ENCODE results near the gene LMBR1L. TPM values are rescaled to one million over a fixed set of nuclear protein-coding genes. Genes with fewer than 3 reads are reported as not detected.

The LMBR1L gene
- total RNA-seq, 2 experiments from 2014 or later: 35.8 to 37.8 TPM

DNA sequence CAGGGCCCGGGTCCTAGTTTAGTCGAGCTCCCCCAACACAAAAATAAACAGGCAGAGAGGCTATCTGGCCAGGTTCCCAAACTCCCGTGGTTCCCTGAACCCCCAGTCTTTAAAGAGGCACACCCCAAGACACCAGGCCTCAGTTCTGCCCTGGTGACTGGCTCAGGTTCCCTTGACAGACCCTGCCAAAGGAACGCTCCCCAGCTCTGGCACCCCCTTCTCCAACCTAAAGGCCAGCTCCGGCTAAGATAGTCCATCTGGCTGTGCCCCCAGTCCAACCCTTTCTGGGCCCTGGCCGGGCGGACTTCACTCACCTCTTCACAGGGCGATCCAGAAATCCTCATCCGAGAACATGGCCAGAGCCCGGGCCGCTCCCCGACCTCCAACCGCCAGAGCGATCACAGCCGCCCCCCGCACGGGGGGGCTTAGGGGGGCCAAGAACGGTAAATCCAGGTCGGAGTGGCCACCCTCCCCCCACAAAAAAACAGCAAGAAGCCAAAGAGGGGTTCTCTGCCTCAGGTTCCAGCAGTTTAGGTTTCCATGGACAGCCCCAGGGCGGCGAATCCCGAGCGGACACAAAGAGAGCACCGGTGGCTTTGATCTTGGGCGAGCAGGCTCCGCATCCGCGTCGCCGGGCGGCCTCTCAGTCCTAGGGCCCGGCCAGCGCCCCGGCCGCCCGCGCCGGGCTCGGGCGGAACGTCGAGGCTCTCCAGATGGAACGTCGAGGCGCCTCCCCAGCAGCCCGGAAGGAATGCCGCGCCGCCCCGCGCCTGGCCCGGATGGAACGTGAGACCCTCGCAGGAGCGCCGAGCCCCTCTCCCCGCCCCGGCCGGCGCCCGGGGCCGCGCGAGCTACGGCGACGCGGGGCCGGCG, 51.1 kb downstream of the LMBR1L start:
- peak; percentile 37 for DNase-seq
- Mint-ChIP-seq H3K9me3 (ENCODE audit: insufficient read depth) (no peaks in the 10 kb centered on the region), H3K4me3 (peak overlapping the region; percentile 95), H3K36me3 (ENCODE audit: low read depth) (peaks cover 34% of the 10 kb centered on the region), H3K4me1 (ENCODE audit: low read depth) (peaks cover 58% of the 10 kb centered on the region), H3K27ac (peak overlapping the region; percentile 89), H3K27me3 (ENCODE audit: low read depth) (no peaks in the 10 kb centered on the region)
- ChIA-PET POLR2A (interaction anchor here (1.0 to 3.6 kb wide), 6 partner anchors 10 to 129 kb away, joined by 3 to 28 read pairs (median 6); partner anchors contain the start of genes DHH, RHEBL1, TUBA1A and TUBA1B), CTCF (interaction anchor here (0.7 to 6.3 kb wide), 9 partner anchors 10 to 80 kb away, joined by 3 to 35 read pairs (median 5); partner anchors contain the start of gene RHEBL1)
- peak; percentile 16 for ATAC-seq

DNA sequence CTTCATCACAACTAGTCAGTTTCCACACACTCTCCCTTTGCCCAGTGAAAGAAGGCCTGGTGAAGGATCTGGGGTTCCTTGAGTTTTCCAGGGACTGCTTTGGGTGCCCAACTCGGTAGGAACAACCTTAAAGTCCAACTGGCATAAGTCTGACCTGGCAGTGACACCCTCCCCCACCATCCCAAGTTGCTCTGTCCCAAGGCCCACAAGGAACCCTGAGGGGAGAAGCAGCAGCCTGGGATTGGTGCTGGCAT, 51.7 kb downstream of the LMBR1L start:
- ChIA-PET CTCF (interaction anchor here (0.6 to 6.3 kb wide), 13 partner anchors 8 to 79 kb away, joined by 3 to 35 read pairs (median 4); partner anchors contain the start of genes RHEBL1 and TUBA1B), POLR2A (interaction anchor here (1.4 to 3.6 kb wide), 2 partner anchors 15 to 72 kb away, joined by 4 to 28 read pairs; partner anchors contain the start of gene TUBA1B)
- Mint-ChIP-seq H3K27ac (peak overlapping the region; percentile 89), H3K36me3 (ENCODE audit: low read depth) (peaks cover 37% of the 10 kb centered on the region), H3K27me3 (ENCODE audit: low read depth) (no peaks in the 10 kb centered on the region), H3K4me3 (peak overlapping the region; percentile 95), H3K9me3 (ENCODE audit: insufficient read depth) (no peaks in the 10 kb centered on the region), H3K4me1 (ENCODE audit: low read depth) (peaks cover 56% of the 10 kb centered on the region)
- DNase-seq: no peak
- ATAC-seq: no peak

DNA sequence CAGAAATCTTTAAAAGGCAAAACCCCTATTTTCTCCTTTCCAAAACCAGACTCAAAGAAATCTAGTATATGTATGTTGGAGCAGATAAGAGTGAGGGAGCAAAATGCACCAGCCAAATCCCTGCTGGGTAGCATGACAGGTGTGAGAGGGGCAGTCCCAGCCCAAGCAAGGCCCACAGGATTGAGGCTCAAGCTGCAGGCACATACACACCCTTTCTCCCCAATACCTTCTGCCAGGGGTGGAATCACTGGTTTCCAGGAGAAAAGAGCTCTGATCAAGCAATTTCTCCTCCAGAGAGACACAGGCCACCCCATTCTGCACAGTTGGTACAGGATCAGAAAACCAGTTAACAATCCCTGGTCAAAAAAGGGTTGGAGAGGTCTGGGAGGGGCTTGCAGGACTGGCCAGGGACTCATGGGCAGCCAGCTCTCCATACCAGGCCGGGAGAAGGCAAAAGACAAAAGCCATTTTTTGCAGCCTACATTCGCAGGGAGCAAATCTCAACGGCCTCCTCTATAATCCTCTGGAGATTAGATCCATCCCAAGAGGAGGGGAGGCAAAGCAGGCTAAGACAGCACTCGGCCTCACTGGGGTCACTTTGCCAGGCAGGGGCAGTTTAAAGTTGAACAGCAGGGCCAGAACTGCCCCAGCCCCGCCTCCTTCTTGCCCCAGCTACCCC, 52.1 kb downstream of the LMBR1L start:
- peaks cover 51% of the 10 kb centered on the region for H3K4me1 Mint-ChIP-seq (ENCODE audit: low read depth)
- no peak for ATAC-seq

DNA sequence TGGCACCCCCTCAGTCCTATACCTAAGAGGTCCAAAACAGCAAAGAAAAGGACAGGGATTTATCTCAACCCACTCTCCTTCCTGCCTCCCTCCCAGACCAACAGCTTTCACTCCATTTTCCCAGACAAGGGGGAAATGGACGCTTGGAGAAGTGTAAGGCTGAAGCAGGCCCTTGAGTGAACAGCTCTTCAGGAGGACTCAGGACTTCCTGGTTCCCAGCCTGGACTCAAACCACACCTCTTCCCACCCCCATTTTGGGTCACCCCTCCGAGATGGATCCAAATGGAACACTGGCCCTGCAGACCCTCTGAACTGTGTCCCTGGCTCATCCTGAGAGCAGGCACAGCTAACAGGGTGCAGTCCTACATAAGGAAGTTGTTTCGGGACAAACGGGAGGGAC, 52.8 kb downstream of the LMBR1L start:
- ATAC-seq (no peak), DNase-seq (no peak)
- Mint-ChIP-seq H3K4me1 (ENCODE audit: low read depth) (peaks cover 51% of the 10 kb centered on the region), H3K36me3 (ENCODE audit: low read depth) (peaks cover 44% of the 10 kb centered on the region), H3K9me3 (ENCODE audit: insufficient read depth) (no peaks in the 10 kb centered on the region), H3K4me3 (peak overlapping the region; percentile 95), H3K27ac (peak overlapping the region; percentile 89), H3K27me3 (ENCODE audit: low read depth) (no peaks in the 10 kb centered on the region)
- CTCF ChIA-PET: interaction anchor here (0.8 to 6.3 kb wide), 10 partner anchors 12 to 241 kb away, joined by 3 to 35 read pairs (median 4); partner anchors contain the start of gene RHEBL1
- POLR2A ChIA-PET: interaction anchor here (1.4 to 3.6 kb wide), 2 partner anchors 14 to 73 kb away, joined by 4 to 28 read pairs; partner anchors contain the start of gene TUBA1B

More for the DNA sequence above, 52.1 kb downstream of the LMBR1L start:
- CTCF ChIA-PET: interaction anchor here (0.6 to 6.3 kb wide), 15 partner anchors 9 to 241 kb away, joined by 3 to 35 read pairs (median 4); partner anchors contain the start of genes RHEBL1 and TUBA1B
- Mint-ChIP-seq H3K27ac (peak overlapping the region; percentile 89), H3K27me3 (ENCODE audit: low read depth) (no peaks in the 10 kb centered on the region), H3K9me3 (ENCODE audit: insufficient read depth) (no peaks in the 10 kb centered on the region), H3K4me3 (peak overlapping the region; percentile 95), H3K36me3 (ENCODE audit: low read depth) (peaks cover 37% of the 10 kb centered on the region)
- DNase-seq: no peak
- POLR2A ChIA-PET: interaction anchor here (1.4 to 3.6 kb wide), 2 partner anchors 15 to 73 kb away, joined by 4 to 28 read pairs; partner anchors contain the start of gene TUBA1B

DNA sequence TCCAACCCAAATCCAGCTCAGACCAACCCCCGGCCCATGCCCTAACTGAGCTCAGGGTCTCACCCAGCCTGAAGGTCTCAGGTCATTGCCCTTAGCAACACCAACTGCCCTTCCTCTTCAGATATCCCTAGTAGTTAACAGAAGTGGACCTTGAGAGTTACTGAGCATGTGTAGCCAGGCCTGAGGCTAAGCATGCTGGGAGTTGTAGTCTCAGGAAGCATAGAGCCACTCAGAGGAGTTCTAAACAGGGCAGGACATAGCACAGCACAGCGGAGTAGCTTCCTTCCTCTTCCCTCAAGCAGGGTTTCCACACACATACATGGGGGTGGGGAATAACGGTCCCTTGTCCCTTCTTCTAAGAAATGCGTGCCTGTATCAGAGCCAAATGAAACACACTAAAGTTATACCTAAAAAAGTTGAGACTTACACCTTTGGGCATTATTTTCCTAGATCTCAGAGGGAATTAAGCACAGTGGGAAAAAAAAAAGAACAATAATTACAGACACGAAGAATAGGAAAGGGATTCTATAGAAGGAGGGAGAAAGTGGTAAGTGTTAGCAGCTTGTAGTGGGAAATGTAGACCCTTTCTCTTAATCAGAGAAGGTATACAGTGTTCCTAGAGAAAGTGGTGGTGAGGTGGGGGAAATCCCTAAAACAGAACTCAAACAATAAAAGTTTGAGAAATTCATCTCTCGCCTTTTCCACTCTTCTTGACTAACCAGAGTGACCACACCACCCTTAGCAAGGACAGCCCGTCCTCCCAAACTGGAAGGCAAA, 54.5 kb downstream of the LMBR1L start:
- H3K4me3 Mint-ChIP-seq: peak overlapping the region; percentile 95
- DNase-seq: peak; percentile 72
- ChIA-PET CTCF (interaction anchor here (0.8 to 6.3 kb wide), 9 partner anchors 8 to 74 kb away, joined by 3 to 35 read pairs (median 4); partner anchors contain the start of genes DHH and RHEBL1), POLR2A (interaction anchor here (0.6 to 2.6 kb wide), 5 partner anchors 14 to 133 kb away, joined by 3 to 18 read pairs (median 4); partner anchors contain the start of genes RHEBL1, TUBA1A and TUBA1B)
- H3K27me3 Mint-ChIP-seq (ENCODE audit: low read depth): no peaks in the 10 kb centered on the region
- peak; percentile 70 for ATAC-seq
- H3K27ac Mint-ChIP-seq: peak overlapping the region; percentile 36
- peaks cover 43% of the 10 kb centered on the region for H3K4me1 Mint-ChIP-seq (ENCODE audit: low read depth)
- no peaks in the 10 kb centered on the region for H3K9me3 Mint-ChIP-seq (ENCODE audit: insufficient read depth)
- peaks cover 59% of the 10 kb centered on the region for H3K36me3 Mint-ChIP-seq (ENCODE audit: low read depth)

DNA sequence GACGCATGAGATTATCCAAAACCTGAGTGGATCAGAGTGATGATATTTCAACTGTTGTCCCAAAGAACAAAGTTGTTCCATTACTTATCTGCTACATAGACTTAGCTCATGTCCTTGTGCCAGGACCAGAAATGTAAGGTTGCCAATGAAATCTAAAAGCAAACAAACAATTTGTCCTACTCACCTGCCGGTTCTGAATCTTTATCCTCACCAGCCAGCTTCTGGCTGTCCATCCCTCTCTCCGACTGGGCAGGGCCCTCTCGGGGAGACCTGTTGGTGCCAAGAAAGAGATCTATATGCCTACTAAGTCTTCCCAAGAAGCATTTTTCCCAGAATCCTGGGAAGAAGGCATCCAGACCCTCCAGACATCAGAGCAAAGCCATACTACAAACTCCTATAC, 55.6 kb downstream of the LMBR1L start:
- DNase-seq (no peak), ATAC-seq (no peak)
- Mint-ChIP-seq H3K4me1 (ENCODE audit: low read depth) (peaks cover 41% of the 10 kb centered on the region), H3K27me3 (ENCODE audit: low read depth) (no peaks in the 10 kb centered on the region), H3K9me3 (ENCODE audit: insufficient read depth) (no peaks in the 10 kb centered on the region), H3K36me3 (ENCODE audit: low read depth) (peaks cover 66% of the 10 kb centered on the region), H3K4me3 (no peak overlapping the region), H3K27ac (peak overlapping the region; percentile 4)
- CTCF ChIA-PET: interaction anchor here (1.0 to 6.3 kb wide), 7 partner anchors 9 to 75 kb away, joined by 3 to 35 read pairs (median 5); partner anchors contain the start of genes DHH and RHEBL1
- POLR2A ChIA-PET: interaction anchor here (0.8 to 2.6 kb wide), 4 partner anchors 15 to 134 kb away, joined by 3 to 18 read pairs (median 3); partner anchors contain the start of genes RHEBL1, TUBA1A and TUBA1B

DNA sequence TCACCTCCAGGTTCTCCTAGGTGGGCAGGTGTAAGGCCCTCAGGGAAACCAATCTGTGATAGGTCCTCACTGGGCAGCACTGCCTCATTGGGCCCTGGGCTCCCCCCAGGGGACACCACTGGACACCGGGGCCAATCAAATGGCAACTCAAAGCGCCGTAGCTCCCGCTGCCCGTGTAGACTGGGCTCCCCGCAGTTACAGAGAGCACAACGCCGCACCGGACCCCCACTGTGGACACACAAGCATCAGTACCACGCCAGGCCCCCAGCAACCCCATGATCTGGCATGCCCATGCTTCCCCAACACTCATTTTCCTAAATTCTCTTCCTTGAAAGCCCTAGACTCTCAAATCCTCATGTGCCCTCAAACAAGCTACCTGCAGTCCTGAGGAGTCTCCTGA, 56.1 kb downstream of the LMBR1L start:
- ChIA-PET CTCF (interaction anchor here (1.0 to 6.3 kb wide), 5 partner anchors 9 to 66 kb away, joined by 5 to 35 read pairs (median 6); partner anchors contain the start of gene RHEBL1), POLR2A (interaction anchor here (0.8 to 2.6 kb wide), 2 partner anchors 15 to 76 kb away, joined by 3 to 18 read pairs; partner anchors contain the start of genes RHEBL1 and TUBA1B)
- DNase-seq: no peak
- no peaks in the 10 kb centered on the region for H3K27me3 Mint-ChIP-seq (ENCODE audit: low read depth)
- ATAC-seq: no peak
- H3K4me1 Mint-ChIP-seq (ENCODE audit: low read depth): peaks cover 41% of the 10 kb centered on the region
- no peaks in the 10 kb centered on the region for H3K9me3 Mint-ChIP-seq (ENCODE audit: insufficient read depth)
- H3K4me3 Mint-ChIP-seq: no peak overlapping the region
- H3K36me3 Mint-ChIP-seq (ENCODE audit: low read depth): peaks cover 69% of the 10 kb centered on the region
- H3K27ac Mint-ChIP-seq: peak overlapping the region; percentile 4

DNA sequence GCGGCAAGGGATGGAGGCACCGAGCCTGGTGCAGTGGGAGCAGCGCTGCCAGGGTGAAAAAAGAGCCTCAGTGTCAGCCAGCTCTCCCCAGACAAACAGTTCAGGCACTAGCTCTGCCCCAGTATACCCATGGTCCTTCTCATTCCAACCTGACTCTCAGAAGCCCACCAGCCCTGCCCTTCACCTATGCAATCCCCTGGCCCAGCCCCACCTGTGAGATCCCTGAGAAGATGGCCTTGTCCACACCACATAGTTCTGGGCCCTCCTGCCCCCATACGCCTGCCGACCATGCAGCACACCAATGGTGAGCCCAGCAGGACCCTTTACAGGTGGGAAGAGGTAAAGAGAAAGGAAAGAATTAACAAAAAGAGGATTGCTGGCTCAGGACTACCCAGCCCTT, 56.6 kb downstream of the LMBR1L start:
- ChIA-PET CTCF (interaction anchor here (2.4 kb wide), 1 partner anchor 10 kb away, joined by 17 read pairs; no protein-coding TSS in a partner anchor), POLR2A (interaction anchor here (2.6 kb wide), 1 partner anchor 77 kb away, joined by 18 read pairs; the partner anchor contains the start of gene TUBA1B)
- no peak for ATAC-seq
- no peak for DNase-seq
- Mint-ChIP-seq H3K4me3 (no peak overlapping the region), H3K4me1 (ENCODE audit: low read depth) (peaks cover 41% of the 10 kb centered on the region), H3K9me3 (ENCODE audit: insufficient read depth) (no peaks in the 10 kb centered on the region), H3K36me3 (ENCODE audit: low read depth) (peaks cover 66% of the 10 kb centered on the region), H3K27ac (no peak overlapping the region), H3K27me3 (ENCODE audit: low read depth) (no peaks in the 10 kb centered on the region)

DNA sequence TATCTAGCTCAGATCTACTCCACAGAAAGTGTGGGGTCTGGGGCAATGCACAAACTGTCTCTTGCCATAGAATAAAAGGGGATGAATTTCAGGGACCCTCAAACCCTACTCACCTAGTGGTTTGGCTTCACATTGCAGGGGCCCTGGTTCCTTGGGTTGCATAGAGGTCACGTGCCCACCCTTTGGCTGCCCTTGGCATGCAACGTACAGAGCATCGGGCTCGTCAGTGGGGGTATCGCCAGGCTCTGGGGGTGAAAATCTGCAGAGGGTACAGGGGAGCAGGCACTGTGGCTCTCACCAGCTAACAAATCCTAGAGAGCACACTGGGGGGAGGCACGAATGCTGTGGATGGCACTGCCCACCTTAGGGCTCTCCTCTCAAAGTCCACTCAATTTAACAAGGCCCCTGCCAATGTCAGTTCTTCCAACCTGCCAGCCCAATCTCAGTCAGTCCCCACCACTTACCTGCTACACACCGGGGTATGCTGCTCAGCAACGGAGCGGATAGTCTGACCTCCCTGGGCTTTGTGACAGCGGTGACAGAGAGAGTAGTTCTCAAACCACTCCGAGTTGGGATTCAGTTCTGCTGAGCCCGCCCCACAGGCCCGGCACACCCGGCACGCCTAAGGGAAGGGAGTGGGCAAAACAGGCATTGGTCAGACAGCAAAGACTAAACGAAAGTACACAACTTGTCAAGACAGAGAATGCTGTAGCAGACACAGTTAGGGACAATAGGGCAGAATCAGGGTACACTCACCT, 58.0 kb downstream of the LMBR1L start:
- H3K36me3 Mint-ChIP-seq (ENCODE audit: low read depth): peaks cover 72% of the 10 kb centered on the region
- CTCF ChIA-PET: interaction anchor here (0.7 kb wide), 1 partner anchor 65 kb away, joined by 3 read pairs; no protein-coding TSS in a partner anchor
- H3K27ac Mint-ChIP-seq: no peak overlapping the region
- peaks cover 30% of the 10 kb centered on the region for H3K4me1 Mint-ChIP-seq (ENCODE audit: low read depth)
- DNase-seq (no peak), ATAC-seq (no peak)
- H3K9me3 Mint-ChIP-seq (ENCODE audit: insufficient read depth): no peaks in the 10 kb centered on the region
- no peaks in the 10 kb centered on the region for H3K27me3 Mint-ChIP-seq (ENCODE audit: low read depth)
- POLR2A ChIA-PET: no interaction called here
- no peak overlapping the region for H3K4me3 Mint-ChIP-seq

DNA sequence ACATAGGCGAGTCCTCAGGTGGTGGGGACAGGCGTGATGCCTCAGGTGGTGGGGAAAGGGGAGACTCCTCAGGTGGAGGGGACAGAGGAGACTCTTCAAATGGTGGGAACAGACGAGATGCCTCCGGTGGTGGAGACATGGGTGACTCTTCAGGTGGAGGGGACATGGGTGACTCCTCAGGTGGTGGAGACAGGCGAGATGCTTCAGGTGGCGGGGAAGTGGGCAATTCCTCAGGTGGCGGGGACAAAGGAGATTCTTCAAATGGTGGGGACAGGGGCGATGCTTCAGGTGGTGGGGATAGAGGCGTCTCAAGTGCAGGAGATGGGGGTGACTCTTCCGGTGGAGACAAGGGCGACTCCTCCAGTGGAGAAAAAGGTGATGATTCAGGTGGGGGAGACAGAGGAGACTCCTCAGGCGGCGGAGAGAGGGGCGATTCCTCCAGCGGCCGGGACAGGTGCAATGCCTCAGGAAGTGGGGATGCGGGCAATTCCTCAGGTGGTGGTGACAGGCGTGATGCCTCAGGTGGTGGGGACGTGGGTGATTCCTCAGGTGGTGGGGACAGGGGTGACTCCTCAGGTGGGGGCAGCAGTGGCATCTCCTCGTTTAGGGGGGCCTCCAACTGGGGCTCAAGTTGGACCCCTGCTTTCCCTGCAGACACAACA, 58.7 kb downstream of the LMBR1L start:
- no peak for ATAC-seq
- no peak overlapping the region for H3K4me3 Mint-ChIP-seq
- ChIA-PET CTCF (no interaction called here), POLR2A (no interaction called here)
- H3K9me3 Mint-ChIP-seq (ENCODE audit: insufficient read depth): no peaks in the 10 kb centered on the region
- no peak overlapping the region for H3K27ac Mint-ChIP-seq
- H3K36me3 Mint-ChIP-seq (ENCODE audit: low read depth): peaks cover 70% of the 10 kb centered on the region
- H3K27me3 Mint-ChIP-seq (ENCODE audit: low read depth): no peaks in the 10 kb centered on the region
- DNase-seq: no peak
- peaks cover 23% of the 10 kb centered on the region for H3K4me1 Mint-ChIP-seq (ENCODE audit: low read depth)

All from activated CD8-positive, alpha-beta T cell treated with anti-CD3 and anti-CD28 coated beads, Interleukin-2, amount 10 ng/mL, durations not matched to agents 7 days and 5 days (primary cell).